ENCODE results near the gene RASL11A. TPM values are rescaled to one million over a fixed set of nuclear protein-coding genes. Genes with fewer than 3 reads are reported as not detected.
A peak's percentile ranks its signal among the peaks of the same experiment; 100 is the strongest.

Gene RASL11A
- total RNA-seq, 4 donors from 2014 or later: 18.9 to 36.1 (median 28.6) TPM

GRCh38 chr13:27264648-27265047 lies 6.0 kb upstream of the RASL11A start:
- H3K9me3 ChIP-seq: no peaks in the 10 kb centered on the region
- H3K4me1 ChIP-seq: no peaks in the 10 kb centered on the region
- H3K36me3 ChIP-seq: no peaks in the 10 kb centered on the region
- H3K27me3 ChIP-seq: no peaks in the 10 kb centered on the region
- intact Hi-C loops (cut with DNase I; ENCODE audit: low total_unique reads): no loop called here
- no peak overlapping the region for H3K27ac ChIP-seq
- H3K4me3 ChIP-seq: no peak overlapping the region
- DNase-seq: no peak
- TF ChIP-seq POLR2A (IDR thresholded peaks at IDR 0.05) (no peak), CTCF (IDR thresholded peaks at IDR 0.05) (no peak)

GRCh38 chr13:27266917-27267316 lies 3.7 kb upstream of the RASL11A start:
- Histone ChIP-seq H3K9me3 (no peaks in the 10 kb centered on the region), H3K27ac (no peak overlapping the region), H3K4me3 (no peak overlapping the region), H3K36me3 (no peaks in the 10 kb centered on the region), H3K4me1 (peaks cover 0 to 8% of the 10 kb centered on the region in 2 donors), H3K27me3 (no peaks in the 10 kb centered on the region)
- DNase-seq: no peak
- intact Hi-C loops (cut with DNase I; ENCODE audit: low total_unique reads): no loop called here
- TF ChIP-seq POLR2A (IDR thresholded peaks at IDR 0.05) (no peak), CTCF (IDR thresholded peaks at IDR 0.05) (no peak)

- no peaks in the 10 kb centered on the region for H3K36me3 ChIP-seq
- peaks cover 0 to 8% of the 10 kb centered on the region in 2 donors for H3K4me1 ChIP-seq
- no peak overlapping the region for H3K27ac ChIP-seq
- no peaks in the 10 kb centered on the region for H3K9me3 ChIP-seq
- TF ChIP-seq POLR2A (IDR thresholded peaks at IDR 0.05) (no peak), CTCF (IDR thresholded peaks at IDR 0.05) (no peak)
- H3K27me3 ChIP-seq: no peaks in the 10 kb centered on the region
- H3K4me3 ChIP-seq: no peak overlapping the region
- DNase-seq: no peak
- intact Hi-C loops (cut with DNase I; ENCODE audit: low total_unique reads): no loop called here
Measured at GRCh38 chr13:27267596-27267995, 3.0 kb upstream of the RASL11A start.

- Histone ChIP-seq H3K9me3 (no peaks in the 10 kb centered on the region), H3K4me3 (no peak overlapping the region), H3K27me3 (no peaks in the 10 kb centered on the region), H3K36me3 (no peaks in the 10 kb centered on the region), H3K27ac (no peak overlapping the region), H3K4me1 (peaks cover 0 to 8% of the 10 kb centered on the region in 2 donors)
- no peak for TF ChIP-seq POLR2A (IDR thresholded peaks at IDR 0.05)
- no peak for TF ChIP-seq CTCF (IDR thresholded peaks at IDR 0.05)
- intact Hi-C loops (cut with DNase I; ENCODE audit: low total_unique reads): no loop called here
- DNase-seq: no peak
Measured at GRCh38 chr13:27269114-27269665, 1.4 kb upstream of the RASL11A start.

GRCh38 chr13:27271570-27272096 lies 1.0 kb downstream of the RASL11A start:
- Histone ChIP-seq H3K27ac (peak overlapping the region; percentile 90 to 95), H3K36me3 (no peaks in the 10 kb centered on the region), H3K4me1 (peaks cover 0 to 8% of the 10 kb centered on the region in 2 donors), H3K9me3 (no peaks in the 10 kb centered on the region), H3K27me3 (no peaks in the 10 kb centered on the region), H3K4me3 (peak overlapping the region; percentile 68 to 73)
- intact Hi-C loops (cut with DNase I; ENCODE audit: low total_unique reads): no loop called here
- TF ChIP-seq CTCF (IDR thresholded peaks at IDR 0.05): no peak
- no peak for TF ChIP-seq POLR2A (IDR thresholded peaks at IDR 0.05)
- DNase-seq: no peak
